GM10266 (cell line): ENCODE data around the gene NLGN1.

Source experiments
- DNase-seq: peaks from one replicate; pipeline ENCODE4 v3.0.0; 2012; ENCODE audit errors: extremely low spot score
- CTCF ChIP-seq: IDR thresholded peaks from 2 replicates; pipeline ENCODE4 v1.5.1; 2012; ENCODE audit warnings: mild to moderate bottlenecking, low read depth; ENCODE audit not compliant: control insufficient read depth, insufficient read depth; ENCODE audit errors: missing control alignments

NLGN1 gene

GRCh38 chr3:173993299-173993698, 595.8 kb downstream of the NLGN1 start:
- peak; percentile 13 for DNase-seq
- TF ChIP-seq CTCF: peak; percentile 32

DNA sequence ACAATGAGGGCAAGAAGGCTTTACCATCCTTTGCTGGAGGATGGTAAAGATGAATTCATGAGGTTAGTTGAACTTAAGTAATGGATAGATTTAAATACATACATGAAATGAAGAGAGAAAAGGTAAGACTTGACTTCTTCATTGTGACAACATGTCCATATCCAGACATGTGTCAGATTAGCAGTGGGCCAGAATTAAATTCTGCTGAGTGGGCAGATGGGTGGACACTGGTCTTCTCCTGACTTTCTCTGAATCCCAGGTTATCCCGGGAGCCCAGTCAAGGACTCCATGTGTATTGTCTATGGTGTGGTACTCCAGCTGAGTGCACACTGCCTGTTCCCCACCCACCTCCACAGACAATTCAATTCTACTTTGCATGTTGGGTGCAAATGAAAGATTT, 603.1 kb downstream of the NLGN1 start:
- DNase-seq: no peak
- no peak for TF ChIP-seq CTCF

- TF ChIP-seq CTCF: peak; percentile 7
- no peak for DNase-seq
These were observed 605.0 kb downstream of the NLGN1 start for GRCh38 chr3:174002543-174002942.

DNA sequence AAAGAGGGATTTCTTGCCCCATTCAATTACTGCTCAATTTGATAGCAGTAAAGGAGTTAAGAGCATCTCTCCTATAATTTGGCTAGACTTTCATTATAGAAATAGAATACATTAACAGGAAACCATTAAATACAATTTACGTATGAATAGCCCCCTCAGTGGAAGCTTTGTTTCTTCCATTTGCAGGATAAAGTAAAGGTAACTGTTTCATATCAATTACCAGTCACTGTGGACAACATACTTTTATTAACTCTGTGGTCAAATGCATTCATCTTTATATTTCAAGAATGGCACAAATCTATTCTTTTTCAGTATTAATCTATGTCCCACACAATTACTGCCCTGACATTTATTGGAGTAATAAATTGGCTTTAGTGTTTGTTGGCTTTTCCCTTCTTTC, 613.4 kb downstream of the NLGN1 start:
- TF ChIP-seq CTCF: no peak
- DNase-seq: no peak

DNA sequence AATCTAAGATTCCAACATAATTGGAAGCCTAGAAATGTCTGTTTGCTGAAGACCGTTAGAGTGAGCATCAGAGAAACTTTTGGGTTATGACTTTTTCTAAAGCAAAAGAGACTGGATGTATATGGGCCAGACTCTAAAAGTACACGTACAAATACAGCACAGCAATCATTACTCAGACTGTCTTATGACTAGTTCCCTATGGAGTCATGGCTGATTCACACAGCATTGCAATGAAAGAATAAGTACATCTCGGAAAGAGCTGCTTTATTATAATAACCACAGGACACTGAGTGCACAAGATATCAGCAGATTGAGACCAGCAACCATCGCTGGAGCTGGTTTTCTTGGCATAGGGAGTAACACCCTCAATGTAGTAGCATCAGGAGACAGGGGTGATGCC, 618.6 kb downstream of the NLGN1 start:
- DNase-seq: no peak
- TF ChIP-seq CTCF: no peak

- TF ChIP-seq CTCF: no peak
- DNase-seq: no peak
These were observed 622.6 kb downstream of the NLGN1 start for GRCh38 chr3:174020156-174020555.

DNA sequence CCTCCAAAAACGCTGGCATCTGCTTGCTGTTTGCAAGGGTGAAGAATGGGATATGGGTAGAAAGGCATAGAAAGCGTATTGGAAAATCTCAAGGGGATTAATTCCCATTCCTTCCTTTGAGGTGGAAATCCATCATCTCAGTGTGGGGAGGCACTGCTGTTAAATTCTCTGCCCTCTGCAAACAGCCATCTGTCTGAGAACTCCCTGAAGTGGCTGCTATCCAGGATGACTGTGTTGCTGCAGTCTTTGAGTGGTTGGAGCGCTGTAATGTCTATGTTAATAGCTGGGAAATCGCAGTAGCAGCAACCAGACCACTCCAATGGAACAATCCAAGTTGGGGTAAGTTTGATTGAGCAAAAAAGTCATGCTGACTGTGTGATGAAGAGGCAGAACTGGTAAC, 625.9 kb downstream of the NLGN1 start:
- no peak for DNase-seq
- TF ChIP-seq CTCF: no peak
